Activated CD4-positive, alpha-beta T cell treated with anti-CD3 and anti-CD28 coated beads, Interleukin-2, amount 50 U/mL, for 48 hours (primary cell): Measurements from ENCODE around the gene SEMA3C.

Experiments
- DNase-seq, 2 experiments: peaks; one replicate each; pipeline ENCODE4 v3.0.0-alpha.2; 2020

Gene SEMA3C

DNA sequence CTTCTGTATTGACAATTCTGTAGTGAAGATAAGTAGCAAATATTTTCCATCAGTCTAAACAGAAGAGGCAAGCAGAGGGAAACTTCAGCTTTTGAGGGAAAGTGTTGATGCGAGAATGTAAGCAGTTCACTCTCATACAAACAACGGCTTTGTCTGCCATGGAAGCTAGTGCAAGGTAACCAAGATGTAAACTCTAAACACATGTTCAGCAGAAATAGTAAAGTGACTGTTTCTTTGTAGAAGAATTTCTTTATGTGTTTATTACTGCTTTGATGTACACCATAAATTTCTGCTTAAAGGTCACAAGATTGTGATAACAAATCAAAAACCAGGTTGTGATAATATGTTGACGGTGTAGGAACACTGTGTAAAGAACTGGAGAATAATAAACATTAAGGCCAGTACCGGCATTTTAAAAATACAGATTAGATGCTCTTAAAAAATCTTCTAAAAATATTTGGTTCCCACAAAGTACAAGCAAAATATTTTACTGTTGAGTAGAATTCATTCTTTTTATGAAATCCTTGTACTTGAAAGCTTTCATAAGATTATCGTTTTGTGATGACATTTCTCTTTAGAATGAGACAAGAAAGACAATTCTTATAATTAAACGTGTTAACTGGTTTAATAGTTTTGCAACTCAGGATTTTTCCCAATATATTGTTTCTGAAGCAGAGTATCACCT lies 34.2 kb downstream of the SEMA3C start:
- no peak for DNase-seq

DNA sequence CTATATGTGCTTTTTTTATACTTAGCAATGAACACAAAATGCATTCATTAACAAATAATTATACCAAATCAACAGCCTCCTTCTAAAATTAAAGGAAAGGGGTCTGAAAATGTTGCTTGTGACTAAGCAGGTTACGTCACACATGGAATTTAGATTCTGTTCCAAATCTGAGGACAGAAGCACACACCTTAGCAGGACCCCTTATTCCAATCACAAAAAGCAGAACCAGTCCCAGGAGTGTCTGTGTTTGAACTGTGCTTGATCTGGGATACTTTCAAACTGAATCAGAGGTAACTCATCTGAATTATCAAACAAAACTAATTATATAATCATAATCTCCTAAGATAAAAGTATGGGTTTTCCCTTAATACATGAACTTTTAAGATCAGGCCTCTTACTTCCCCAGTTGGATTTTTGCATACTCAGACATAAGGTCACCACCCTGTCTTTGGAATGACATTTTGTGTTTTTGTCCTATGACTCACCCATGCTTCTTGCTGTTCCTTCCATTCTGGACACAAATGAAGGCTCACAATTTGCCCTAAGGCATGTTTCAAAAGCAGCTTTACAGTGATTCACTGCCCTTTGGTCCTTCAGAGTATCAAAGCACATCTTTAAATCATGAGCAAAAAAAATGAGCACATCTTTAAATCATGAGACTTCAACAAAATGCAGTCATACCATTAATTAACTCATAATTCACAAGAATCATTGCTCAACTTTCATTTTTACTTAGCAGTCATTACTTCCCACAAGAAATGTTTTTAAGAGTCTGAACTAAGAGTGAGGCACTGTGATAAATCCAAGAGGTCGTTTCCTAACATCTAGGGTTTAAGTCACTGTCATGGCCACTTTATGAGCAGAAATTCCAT lies 35.5 kb downstream of the SEMA3C start:
- DNase-seq = no peak

DNA sequence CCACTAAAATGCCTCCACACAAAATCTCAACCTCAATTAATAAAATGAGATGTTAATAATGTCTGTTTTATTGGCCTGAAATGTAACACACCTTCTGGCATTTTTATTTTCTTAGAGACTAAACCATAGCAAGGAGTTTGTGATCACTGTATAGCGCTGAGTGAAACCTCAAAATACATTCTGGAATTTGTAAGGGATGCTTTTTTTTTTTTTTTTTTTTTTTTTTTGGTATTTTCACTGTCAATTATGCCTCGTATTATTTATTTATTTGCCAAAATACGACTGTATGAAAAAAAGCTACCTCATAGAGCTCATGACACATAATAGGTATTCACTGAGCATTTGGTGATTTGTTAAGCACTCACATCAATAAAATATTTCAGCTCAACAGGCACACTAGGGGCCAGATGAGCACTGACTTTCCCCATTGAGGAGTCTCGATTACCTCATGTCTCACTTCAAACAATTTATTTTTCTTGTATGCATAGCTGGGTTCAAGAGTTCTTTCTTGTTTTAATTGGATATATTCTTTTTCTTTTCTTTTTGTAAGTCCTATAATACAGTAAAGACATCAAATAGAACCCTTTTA lies 36.5 kb downstream of the SEMA3C start:
- no peak for DNase-seq

DNA sequence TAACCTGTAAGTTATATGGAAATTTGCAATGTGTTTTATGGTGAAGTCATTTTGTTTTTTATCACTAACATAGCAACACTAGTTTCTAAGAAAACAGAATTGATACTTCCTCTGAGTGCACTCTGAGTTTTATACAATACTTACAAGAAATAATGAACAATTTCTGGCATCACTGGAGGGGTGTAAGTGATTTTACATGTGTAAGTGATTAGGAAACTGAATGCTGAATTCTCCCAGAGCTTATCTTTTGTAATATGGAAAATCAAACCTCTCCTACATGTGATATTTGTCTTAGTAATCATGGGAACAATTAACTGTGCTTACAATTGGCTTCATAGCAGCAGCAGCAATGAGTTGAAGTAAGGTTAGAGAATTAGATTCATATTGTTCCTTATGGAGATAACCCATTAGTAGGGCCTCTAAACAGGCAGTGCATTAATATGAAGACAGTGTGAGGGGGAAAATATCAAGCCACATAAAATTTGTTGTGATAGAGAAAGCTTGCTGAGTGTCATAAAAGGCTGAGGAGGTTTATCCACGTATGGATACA lies 37.4 kb downstream of the SEMA3C start:
- no peak for DNase-seq

DNA sequence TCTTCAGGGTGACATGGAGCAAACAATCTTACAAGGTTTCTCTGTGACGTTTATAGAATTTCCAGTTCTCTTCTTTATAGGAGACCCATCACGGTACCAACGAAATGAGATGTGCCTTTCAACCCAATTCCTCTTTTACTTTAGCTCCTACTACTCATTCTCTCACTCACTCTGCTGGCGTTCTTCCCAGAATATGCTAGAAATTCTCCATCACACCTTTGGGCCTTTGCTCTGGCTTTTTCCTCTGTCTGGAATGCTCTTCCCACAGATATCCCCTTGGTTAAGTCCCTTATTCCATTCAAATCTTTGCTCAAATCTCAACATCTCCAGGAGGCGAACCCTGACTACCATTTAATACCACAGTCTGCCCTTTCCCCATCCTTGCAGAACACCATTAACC lies 39.0 kb downstream of the SEMA3C start:
- no peak for DNase-seq

DNA sequence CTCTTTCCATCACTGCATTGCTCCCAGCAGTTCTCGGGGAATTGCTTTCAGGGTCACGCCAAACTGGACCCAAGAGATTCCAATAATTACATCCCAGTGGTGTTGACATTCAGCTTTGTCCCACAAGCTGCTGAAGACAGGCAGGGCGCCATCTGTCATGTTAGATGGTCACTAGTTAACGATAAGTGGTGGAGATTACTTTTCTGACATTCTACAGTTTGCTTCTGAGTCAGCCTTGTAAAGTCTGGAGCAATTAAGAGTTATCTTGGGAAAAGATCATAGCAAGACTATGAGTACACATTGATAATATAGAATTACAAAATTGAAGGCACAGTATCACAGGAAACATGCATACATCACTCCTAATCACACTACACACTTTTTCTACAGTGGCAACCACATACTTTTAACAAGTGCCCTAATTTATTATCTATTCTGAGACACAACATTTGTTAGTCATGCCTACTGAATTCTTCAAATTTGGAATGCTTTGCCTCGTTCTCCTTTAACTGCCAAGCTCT lies 41.9 kb downstream of the SEMA3C start:
- DNase-seq = no peak

DNA sequence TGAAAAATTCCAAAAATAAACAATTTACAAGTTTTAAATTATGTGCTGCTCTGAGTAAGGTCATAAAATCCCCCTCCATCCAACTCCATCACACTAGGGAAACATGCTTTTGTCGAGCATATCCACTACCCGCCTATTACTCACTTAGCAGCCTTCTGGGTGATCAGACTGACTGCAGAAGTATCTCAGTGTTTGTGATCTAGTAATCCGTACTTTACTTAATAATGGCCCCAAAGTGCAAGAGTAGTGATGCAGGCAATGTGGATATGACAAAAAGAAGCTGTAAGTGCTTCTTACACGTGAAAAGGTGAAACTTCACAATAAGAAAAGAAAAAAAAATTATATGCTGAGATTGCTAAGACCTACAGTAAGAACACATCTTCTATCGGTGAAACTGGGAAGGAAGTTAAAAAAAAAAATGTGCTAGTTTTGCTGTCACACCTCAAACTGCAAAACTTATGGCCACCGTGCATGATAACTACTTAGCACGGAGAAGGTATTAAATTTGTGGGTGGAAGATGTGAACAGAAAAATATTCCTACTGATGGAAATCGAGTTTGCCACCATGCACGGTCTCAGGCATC lies 43.2 kb downstream of the SEMA3C start:
- DNase-seq = no peak

DNA sequence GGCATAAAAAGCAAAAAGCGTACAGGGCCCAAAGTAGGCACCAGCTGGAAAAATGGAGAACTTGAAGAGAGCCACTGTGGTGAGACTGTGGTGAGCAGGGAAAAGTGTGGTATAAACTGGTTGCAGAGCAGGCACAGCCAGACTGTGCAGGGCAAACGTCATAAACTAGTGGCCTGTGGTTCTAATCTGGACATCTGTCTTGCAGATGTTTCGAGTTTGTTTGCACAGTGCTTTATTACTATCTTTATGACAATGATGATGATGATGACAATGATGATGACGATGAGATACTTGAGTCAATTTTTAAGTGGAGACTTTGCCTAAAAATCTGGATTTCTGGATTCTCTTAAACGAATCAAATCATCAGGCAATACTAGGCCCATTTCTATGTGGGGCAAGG lies 45.7 kb downstream of the SEMA3C start:
- DNase-seq = no peak

DNA sequence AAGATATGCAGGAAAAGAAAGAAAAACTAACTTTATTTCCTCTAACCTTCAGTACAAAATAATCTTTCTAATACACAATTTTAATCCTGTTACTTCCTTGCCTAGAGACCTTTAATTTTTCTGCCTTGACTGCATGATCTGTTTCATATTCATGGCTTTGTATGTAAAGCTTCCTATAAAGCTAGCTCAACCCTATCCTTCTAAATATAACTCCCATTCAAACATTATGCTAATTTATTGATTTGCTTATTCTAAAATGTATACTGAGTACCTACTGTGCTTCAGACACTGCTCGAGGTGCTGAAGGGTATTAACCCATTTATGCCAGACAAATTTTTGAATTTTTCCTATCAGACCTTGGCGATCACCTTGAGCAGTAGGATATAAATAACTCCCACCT lies 47.6 kb downstream of the SEMA3C start:
- DNase-seq = no peak

DNA sequence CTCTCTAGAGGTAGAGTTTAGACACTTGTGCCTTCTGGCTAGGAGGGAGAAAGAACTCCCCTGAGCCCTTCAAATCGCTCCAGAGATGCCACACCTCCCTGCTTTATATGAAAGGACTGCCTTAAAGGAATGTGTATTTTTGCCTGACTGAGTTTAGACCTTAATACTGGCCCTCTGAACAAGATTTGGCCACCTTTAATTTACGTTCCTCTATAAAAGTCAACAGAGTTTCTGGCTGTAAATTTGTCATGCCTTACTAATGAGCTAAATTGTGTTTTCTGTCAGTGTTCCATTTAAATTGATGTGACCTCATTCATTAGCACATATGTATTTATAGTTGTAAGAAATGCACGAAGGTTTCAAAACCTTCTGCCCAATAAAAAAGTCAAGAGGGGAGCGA lies 48.0 kb downstream of the SEMA3C start:
- no peak for DNase-seq

DNA sequence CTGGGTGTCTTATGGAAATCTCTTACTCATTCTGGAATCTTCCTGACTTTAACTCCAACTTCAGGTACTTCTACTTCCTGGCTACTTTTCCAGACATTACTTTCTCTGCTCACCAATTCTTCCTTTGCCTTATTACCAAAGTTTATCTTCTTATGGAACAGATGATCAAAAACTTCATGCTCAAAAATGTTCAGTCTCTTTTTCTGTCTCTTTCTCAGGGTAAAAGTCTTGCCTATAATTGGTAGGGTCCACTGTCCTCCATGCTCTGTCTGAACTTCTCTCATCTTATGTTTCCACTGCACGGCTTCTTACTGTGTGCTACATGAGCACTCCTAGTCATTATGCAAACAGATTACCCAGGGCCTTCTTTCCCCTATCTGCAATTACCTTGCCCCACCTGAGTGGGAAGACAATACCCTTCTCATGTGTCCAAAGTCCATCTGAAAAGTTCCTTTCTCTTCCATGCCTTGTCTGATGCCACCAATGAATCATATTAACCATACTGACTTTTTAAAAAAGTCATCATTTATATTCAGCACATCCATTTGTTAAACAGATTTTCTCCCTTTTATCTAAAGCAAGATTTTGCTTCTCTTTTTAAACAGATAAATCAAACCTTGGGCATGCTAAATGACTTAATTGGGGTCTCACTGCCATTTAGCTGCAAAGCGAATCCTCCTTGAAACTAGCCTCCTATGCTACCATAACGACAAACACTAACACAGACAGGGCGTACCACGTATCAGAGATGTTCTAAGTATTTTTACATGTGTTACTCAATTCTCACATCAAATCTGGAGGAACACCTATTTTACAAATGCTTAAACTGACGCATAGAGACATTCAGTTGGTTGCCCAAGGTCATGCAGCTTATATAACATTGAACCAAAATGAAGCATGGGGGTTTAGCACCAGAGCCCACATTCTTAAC lies 48.8 kb downstream of the SEMA3C start:
- no peak for DNase-seq

DNA sequence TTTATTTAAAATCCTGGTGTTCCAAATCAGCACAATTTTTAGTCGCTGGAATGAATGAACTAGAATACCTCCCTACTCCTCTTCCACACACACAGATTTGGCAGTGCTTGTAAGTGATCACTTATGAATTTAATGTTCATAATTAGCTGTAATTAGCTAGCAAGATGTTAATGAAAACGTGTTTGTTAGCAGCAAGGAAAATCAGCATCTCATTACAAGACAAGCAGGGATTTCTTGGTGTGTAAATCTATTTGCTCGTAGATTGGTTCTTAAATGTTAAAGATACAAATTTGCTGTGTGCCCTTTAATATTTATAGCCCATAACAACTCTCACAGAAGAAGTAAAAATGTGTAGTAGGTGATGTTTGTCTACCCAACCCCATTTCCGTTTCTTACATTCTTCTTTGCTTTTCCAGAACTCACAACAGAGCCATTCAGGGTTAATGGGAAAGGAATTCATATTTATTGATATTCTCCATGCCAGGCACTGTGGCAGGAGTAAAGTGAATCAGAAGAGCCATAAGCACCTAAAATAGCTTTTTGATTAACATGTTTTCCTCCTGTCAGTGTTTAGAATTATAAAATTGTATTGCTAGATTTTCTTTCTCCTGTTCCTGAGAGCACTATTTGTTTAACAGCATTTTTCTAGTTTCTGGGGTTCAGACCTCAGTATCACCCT lies 49.6 kb downstream of the SEMA3C start:
- DNase-seq = no peak

DNA sequence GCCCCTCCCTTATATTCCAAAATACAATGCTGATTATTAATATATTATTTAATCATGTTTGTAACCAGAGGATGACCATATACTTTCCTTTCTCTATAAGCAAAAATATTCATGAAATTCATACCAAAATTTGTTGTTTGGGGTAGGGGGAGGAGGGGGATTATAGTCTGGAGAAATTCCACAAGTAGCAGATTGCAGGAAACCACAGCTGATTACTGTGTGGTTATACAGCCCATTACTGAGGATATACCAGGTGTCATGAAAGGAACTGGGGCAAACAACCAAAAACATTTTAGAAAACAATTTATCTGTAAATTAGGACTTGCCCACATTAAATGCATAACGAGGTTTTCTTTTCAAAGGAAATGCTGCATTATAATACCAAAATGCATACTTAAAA lies 50.3 kb downstream of the SEMA3C start:
- DNase-seq = no peak

DNA sequence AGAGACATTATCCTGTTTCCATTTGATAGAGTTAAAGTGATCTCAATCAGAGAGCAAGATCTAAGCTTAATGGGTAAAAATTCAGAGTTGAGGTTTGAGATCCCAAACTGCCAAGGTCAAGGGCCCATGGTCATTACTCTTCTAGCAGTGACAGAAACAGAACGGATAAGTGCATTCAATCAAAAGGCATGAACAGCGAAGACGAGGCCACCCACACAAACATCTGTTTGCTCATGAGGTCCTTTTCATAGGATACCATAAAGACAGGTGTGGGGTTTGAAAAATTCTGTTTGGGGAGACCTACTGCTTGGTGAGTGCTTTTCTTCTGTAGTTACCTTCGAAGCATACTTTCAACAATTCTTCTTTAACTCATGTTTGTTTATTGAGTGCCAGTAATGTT lies 58.3 kb downstream of the SEMA3C start:
- DNase-seq = no peak

DNA sequence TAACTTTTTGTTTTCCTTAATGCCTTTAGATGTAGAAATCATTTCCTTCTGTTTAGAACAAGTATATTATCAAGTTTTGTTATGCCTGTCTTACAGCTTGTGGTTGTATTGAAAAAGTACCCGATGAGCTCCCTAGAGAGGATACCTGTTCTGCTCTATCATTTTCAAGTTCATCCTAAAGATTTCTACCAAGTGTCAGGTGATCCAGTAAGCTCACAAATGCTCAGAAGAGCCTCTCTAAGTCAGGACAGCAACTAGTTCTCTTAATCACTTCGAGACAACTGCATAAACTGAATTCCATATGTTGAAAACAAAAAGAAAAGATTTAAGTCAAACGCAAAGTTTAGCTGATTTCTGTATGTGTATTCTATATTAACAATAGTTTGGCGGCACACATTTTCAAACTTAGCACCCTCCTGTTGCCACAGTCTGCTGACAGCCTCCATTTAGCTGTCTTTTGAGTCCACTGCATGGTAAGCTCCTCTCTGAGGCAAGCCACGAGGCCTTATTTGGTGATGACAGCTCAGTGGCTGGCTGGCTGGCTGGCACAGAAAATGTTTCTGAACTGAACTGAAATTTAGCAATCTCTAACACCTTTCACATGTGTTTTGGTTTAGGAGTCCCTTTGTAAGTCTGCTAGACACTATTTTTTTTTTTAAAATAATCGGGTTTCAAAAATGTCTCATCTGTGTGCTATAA lies 59.4 kb downstream of the SEMA3C start:
- DNase-seq = no peak

DNA sequence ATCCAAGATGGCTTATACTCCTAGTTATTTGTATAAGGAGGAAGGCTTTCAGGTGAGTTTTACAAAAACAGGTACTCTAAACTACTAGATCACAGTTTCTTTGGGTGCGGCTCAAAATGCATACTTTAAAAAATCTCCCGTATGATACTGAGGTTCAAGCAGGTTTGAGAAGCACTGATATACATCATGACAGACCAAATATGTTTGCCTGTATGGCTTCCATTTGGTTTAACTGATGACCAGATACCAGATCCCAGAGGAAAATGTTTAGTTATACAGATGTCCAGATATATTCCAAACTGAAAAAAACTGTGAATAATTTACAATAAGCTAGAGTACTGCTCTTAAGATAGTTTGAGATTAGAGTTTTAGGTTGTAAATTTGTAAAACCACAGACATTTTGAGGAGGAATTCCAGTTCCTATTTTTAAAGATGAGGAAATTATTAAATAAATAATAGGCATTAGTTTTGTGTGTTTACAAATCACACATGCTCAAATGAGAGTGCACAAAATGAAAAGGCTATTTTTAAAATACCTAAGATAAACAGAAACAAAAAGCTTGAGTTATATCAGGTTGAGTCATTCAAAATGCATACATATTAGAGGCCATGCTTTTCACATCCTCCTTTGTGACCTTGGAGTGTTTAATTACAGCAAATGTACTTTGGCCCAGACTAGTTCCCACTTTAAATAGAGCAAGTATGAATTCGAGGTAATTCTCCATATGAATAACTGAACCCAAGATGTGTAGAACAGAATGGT lies 60.5 kb downstream of the SEMA3C start:
- no peak for DNase-seq

DNA sequence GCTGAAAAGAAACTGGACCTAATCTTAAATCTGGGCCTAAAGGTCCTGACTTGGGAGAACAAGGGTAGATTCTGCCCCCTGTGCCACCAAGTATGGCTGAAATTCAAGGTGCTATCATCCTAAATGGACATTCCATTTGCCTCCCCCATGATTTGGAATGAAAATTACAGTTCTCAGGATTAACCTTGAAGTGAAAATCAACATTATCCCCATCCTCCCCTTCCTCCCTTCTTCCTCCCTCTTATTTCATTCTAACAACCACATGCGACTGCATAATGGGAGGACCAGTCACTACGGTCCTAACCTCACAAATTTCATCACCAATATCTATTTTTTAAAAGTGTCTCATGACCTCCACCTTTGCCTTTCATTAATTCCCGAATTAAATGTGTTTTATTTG lies 62.1 kb downstream of the SEMA3C start:
- no peak for DNase-seq

DNA sequence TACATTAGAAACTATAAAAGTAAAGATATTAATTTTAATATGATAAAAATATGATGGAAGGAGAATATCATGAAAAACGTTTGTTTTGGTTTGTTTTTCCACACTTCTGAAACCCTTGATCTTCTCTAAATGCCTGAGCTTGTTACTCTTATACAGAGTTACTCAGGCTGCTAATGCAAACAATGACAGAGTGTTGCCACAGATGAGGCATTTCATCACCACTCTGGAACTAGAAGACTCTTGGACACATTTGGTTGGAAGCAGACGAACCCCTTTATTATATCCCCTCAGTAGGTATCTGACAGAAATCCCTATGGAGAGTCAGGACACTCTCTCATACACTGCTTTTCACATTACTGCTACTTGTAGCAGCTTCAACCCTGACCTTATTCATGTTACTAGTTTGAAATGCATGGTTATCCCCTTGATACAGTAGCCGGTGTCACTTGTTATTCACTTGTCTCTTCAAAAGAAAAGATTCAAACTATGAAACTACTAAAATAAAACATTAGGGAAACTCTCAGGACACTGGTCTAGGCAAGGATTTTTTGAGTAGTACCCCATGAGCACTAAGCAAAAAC lies 66.9 kb downstream of the SEMA3C start:
- DNase-seq = no peak

DNA sequence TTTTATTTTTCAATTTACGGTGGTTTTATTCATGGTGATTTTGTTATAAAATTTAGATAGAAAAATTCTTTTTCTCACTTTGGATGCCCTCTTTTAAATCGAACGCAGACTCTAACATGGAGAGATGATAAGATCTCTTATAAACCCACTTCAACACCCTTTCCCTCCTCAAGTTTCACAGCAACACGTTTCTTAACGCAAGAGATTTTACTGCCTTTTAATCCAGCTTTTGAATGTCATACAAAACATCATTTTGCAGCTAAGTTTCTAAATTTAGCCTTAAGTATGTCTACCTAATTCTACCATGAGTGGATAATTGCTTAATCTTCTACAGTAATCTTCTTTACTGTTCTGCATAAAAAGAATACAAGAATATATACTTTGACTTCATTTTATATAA lies 70.0 kb downstream of the SEMA3C start:
- DNase-seq = no peak

DNA sequence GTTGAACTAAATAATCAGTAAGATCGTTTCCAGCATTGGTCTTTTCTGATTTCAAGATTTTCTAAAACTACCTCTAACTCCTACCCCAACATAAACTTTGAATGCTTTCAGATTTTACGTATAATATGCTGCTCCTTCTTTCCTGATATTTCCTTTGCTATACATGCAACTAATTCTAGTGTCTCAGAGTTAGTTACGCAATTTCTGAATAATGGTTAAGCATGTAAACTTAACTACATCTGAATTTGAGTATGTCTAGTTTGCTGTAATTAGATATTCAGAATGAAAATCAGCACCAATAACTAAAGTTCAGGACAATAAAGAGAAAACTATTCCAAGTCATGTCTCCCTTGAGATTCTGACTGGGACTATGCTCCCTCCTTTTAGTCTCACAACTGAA lies 71.0 kb downstream of the SEMA3C start:
- DNase-seq = no peak
